Psoas muscle (tissue), 8 donors: Measurements from ENCODE around the gene FOS. TPM values are rescaled to one million over a fixed set of nuclear protein-coding genes. Genes with fewer than 3 reads are reported as not detected.

Experiments
- ATAC-seq, 4 donors: fragments of 200-7000 bp; cut with Tn5 transposase; one replicate each; pipeline ENCODE4 v1.9.1; 2020; ENCODE audit warnings: moderate library complexity in 3 of 4, mild to moderate bottlenecking in 2 of 4
- DNase-seq, 2 donors: peaks; one replicate each; pipeline ENCODE4 v3.0.0-alpha.2; 2020
- H3K27ac ChIP-seq: fragments of 200-600 bp; one replicate; pipeline ENCODE4 v1.8.0; 2022
- H3K27me3 ChIP-seq, 3 donors: fragments of 200-600 bp in 1 of 3; one replicate each; pipeline versions ENCODE4 v1.6.1 to v1.8.0; 2013 to 2022; ENCODE audit warnings: low read length in 2 of 3, mild to moderate bottlenecking in 2 of 3, moderate library complexity in 1 of 3; ENCODE audit not compliant: insufficient read depth in 3 of 3
- H3K36me3 ChIP-seq, 2 donors: fragments of 200-600 bp in 1 of 2; one replicate each; pipeline versions ENCODE4 v1.6.1 to v1.8.0; 2013 to 2022; ENCODE audit warnings: low read depth in 1 of 2, mild to moderate bottlenecking in 1 of 2, moderate library complexity in 1 of 2; ENCODE audit not compliant: insufficient read depth in 1 of 2
- H3K4me1 ChIP-seq: fragments of 200-600 bp; one replicate; pipeline ENCODE4 v1.8.0; 2022
- H3K4me3 ChIP-seq: fragments of 200-600 bp; one replicate; pipeline ENCODE4 v1.8.0; 2022; ENCODE audit warnings: mild to moderate bottlenecking
- H3K9me3 ChIP-seq: fragments of 200-600 bp; one replicate; pipeline ENCODE4 v1.8.0; 2022
- WGBS, 3 donors: extraction: QIAGEN DNeasy Blood & Tissue Kit; methylation state at CpG; one replicate each; pipeline versions ENCODE4 v1.1.6 to v1.1.7; 2013; 5-methylcytosine and 5-hydroxymethylcytosine counted together
- intact Hi-C, 2 donors: fragments of 100-400 bp; cut with DNase I; formaldehyde crosslinking; loops; one replicate each; pipeline versions ENCODE4 v1.11.0 to v1.14.2; 2022
- polyA plus RNA-seq, 3 donors: library from polyadenylated mRNA; stranded (reverse); fragments of 200-250 nt; gene quantifications; one replicate each; pipeline ENCODE4 v1.2.3, GENCODE V29; 2013
- total RNA-seq, 4 donors: library from RNA; stranded (reverse); fragmentation: NEBNext Ultra II Directional in 2 of 4; extraction: Animal tissue kit (Norgen Biotek cat#: 25700) in 2 of 4; gene quantifications; one replicate each; pipeline versions ENCODE4 v1.2.1 to v1.2.4, GENCODE V29; 2021 to 2023
- TF ChIP-seq, protein P1 (sequence below): fragments of 200-600 bp; IDR thresholded peaks from one replicate; pipeline ENCODE4 v1.8.0; 2022; ENCODE audit warnings: antibody characterized with exemption
- donor health status: healthy with polysubstance abuse.
- donor health status: DM: no; HTN: no; CAD: no; lungs with moderate emphysema.
- donor health status: Bipolar disorder and iron deficiency.
- donor health status: healthy.
- donor health status: DM: yes; HTN: yes; CAD: no.
- donor health status: DM: no; HTN: no; CAD: no.
- donor health status: DM: no; HTN: no; CAD: no.
- donor health status: DM: yes; HTN: yes; CAD: no.

The FOS gene
- total and polyA plus RNA-seq, 7 donors = 15.5 to 279 (median 51.0) TPM

DNA sequence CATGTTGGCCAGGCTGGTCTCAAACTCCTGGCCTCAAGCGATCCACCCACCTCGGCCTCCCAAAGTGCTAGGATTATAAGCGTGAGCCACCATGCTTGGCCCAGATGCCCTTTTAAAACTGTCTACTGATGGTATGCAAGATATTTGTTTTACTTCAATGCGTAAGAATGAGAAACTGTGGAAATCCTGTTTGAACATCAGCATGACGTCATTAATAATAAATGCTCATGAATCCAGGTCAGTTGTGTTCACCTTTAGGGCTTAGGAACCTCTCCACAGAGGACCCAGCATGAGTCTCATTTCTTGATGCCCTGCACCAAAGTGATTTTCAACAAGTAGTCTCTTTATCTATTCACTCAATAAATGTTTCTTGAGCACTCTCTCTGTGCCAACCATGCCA, 34.5 kb upstream of the FOS start:
- Histone ChIP-seq H3K27me3 (no peaks in the 10 kb centered on the region), H3K36me3 (no peaks in the 10 kb centered on the region), H3K4me3 (no peak overlapping the region), H3K27ac (peak overlapping the region; percentile 85), H3K9me3 (no peaks in the 10 kb centered on the region), H3K4me1 (peaks cover 42% of the 10 kb centered on the region)
- WGBS, 3 donors = 72 to 87% (median 76%) methylated on average over 5 of the region's 5 CpGs
- DNase-seq (no peak), ATAC-seq (no peak)
- TF ChIP-seq, protein P1, sequence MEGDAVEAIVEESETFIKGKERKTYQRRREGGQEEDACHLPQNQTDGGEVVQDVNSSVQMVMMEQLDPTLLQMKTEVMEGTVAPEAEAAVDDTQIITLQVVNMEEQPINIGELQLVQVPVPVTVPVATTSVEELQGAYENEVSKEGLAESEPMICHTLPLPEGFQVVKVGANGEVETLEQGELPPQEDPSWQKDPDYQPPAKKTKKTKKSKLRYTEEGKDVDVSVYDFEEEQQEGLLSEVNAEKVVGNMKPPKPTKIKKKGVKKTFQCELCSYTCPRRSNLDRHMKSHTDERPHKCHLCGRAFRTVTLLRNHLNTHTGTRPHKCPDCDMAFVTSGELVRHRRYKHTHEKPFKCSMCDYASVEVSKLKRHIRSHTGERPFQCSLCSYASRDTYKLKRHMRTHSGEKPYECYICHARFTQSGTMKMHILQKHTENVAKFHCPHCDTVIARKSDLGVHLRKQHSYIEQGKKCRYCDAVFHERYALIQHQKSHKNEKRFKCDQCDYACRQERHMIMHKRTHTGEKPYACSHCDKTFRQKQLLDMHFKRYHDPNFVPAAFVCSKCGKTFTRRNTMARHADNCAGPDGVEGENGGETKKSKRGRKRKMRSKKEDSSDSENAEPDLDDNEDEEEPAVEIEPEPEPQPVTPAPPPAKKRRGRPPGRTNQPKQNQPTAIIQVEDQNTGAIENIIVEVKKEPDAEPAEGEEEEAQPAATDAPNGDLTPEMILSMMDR = no peak
- intact Hi-C loops = loop anchor here in 1 of 2 donors (10.0 kb wide), 1 partner anchor 51 kb away; no protein-coding TSS in a partner anchor

DNA sequence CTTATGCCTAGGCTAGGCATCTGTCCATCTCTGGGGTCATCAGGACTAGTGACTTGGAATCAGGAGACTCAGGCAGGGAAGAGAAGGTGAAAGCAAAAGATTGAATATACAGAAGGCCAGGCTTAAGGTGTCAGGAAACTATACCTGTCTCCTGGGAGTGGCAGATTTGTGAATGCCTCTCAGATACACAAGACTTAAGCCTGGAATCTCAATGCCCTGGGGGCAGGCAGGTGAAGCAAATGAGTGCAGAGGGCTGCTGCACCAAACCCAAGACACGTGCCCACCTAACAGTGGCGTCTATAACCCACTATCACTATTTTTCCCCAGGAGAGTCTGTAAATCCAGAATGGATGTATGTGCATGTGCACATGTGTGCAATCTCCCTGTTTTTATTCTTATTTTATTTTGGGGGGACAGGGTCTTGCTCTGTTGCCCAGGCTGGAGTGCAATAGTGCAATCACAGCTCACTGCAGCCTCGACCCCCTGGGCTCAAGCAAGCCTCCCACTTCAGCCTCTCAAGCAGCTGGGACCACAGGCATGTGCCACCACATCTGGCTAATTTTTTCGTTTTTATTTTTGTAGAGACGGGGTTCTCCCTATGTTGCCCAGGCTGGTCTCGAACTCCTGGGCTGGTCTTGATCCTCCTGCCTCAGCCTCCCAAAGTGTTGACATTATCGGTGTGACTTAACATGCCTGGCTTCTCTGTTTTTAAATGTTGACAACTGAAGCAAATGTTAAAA, 31.9 kb upstream of the FOS start:
- no peak for ATAC-seq
- TF ChIP-seq, protein P1 = no peak
- Histone ChIP-seq H3K36me3 (no peaks in the 10 kb centered on the region), H3K27ac (peak overlapping the region; percentile 17), H3K4me1 (peaks cover 36% of the 10 kb centered on the region), H3K27me3 (no peaks in the 10 kb centered on the region), H3K9me3 (no peaks in the 10 kb centered on the region), H3K4me3 (no peak overlapping the region)
- DNase-seq = no peak
- intact Hi-C loops = loop anchor here in 1 of 2 donors (10.0 kb wide), 1 partner anchor 48 kb away; no protein-coding TSS in a partner anchor
- 90 to 95% (median 93%) methylated on average over 7 of the region's 7 CpGs for WGBS, 3 donors

DNA sequence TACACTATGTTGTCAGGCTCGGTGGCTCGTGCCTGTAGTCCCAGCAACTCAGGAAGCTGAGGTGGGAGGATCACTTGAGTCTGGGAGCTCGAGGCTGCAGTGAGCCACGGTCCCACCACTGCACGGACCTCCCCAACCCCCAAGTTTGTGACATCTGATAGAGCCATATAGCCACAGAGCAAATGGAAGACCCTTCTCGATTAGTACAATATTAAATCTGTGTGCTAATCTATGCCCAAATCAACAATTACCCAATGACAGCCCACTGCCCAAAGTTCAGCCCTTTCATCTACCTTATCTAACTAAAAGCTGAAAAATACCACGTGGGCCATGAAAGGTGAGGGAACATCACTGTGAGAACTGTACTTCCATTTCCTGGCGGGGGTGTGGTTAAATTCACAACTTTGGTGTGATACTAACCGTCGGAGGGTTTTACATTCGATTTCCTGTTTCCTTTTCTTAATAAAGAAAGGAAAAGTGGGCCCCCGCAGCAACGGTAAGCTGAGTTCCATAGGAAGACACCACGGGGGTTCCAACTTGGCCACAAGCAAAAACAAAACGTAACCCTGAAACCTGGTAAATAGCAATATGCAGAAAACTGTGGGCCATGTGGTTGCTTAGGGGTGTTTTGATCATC, 31.2 kb upstream of the FOS start:
- Histone ChIP-seq H3K27me3 (no peaks in the 10 kb centered on the region), H3K9me3 (no peaks in the 10 kb centered on the region), H3K4me3 (no peak overlapping the region), H3K36me3 (no peaks in the 10 kb centered on the region), H3K27ac (peak overlapping the region; percentile 95), H3K4me1 (peaks cover 35% of the 10 kb centered on the region)
- ATAC-seq = no peak
- TF ChIP-seq, protein P1 = no peak
- 66 to 72% (median 68%) methylated on average over 15 of the region's 15 CpGs for WGBS, 3 donors
- intact Hi-C loops = loop anchor here in 1 of 2 donors (10.0 kb wide), 1 partner anchor 47 kb away; no protein-coding TSS in a partner anchor
- DNase-seq = no peak

DNA sequence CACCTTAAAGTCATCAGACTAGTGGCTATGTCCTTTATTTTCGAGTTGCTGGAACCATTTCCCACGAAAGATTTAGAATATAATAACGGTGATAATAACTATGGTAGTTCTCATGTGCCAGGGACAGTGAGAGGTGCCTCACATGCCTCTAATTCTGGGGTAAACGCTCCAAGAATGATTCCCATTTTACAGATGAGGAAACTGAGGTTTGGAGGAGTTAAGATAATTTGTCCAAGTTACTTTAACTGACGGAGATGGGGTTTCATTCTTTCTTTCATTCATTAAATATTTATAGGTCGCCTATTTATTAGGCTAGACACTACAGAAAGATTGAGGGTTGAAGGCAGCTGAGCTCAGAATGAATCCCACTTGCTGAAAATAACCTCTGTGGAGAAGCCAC, 30.7 kb upstream of the FOS start:
- H3K4me3 ChIP-seq = no peak overlapping the region
- TF ChIP-seq, protein P1 = no peak
- intact Hi-C loops = loop anchor here in 1 of 2 donors (10.0 kb wide), 1 partner anchor 47 kb away; no protein-coding TSS in a partner anchor
- peaks cover 35% of the 10 kb centered on the region for H3K4me1 ChIP-seq
- H3K27me3 ChIP-seq = no peaks in the 10 kb centered on the region
- peak overlapping the region; percentile 95 for H3K27ac ChIP-seq
- no peak for ATAC-seq
- DNase-seq = no peak
- 83 to 88% (median 87%) methylated on average over 6 of the region's 6 CpGs for WGBS, 3 donors
- no peaks in the 10 kb centered on the region for H3K9me3 ChIP-seq
- no peaks in the 10 kb centered on the region for H3K36me3 ChIP-seq
